Femur (tissue), 1 donor: ENCODE measurements around the gene DVL1.

Experiments
- DNase-seq: peaks from one replicate; pipeline ENCODE4 v3.0.0-alpha.2; 2017

Gene DVL1

DNA sequence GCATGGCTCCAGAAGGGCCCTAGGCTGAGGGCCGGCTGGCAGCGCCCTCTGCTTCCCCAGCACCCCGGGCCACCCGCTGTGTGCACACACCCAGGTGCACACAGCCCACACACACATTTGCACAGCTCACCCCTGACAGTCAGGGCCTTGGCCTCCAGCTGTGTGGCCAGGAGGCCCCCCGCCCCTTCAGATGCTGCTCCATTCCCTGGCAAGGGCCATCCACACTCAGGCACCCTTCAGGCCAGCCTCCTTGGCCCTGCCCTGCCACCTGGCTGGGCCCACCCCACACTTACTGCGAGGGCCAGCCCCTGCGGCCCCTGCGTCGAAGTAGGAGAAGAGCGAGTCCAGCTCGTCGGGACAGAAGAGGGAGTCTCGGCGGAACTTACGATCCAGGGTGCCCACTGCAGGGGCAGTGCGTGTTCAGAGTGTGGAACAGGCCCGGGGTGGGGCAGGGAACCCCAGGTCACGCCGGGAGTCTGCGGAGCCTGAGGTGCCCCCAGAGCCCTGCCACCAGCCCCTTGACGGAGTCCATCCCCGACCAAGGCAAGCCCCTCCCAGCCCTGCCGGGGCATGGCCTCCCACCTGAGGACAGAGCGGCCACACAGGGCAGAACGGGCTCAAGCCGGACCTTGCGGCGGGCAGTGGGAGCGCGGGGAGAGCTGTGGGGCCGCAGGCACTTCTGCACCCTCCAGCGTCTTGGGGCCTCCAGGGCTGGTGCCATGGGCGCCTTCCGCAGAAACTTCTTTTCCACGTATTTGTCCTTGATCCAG, 53.9 kb downstream of the DVL1 start:
- DNase-seq = no peak

DNA sequence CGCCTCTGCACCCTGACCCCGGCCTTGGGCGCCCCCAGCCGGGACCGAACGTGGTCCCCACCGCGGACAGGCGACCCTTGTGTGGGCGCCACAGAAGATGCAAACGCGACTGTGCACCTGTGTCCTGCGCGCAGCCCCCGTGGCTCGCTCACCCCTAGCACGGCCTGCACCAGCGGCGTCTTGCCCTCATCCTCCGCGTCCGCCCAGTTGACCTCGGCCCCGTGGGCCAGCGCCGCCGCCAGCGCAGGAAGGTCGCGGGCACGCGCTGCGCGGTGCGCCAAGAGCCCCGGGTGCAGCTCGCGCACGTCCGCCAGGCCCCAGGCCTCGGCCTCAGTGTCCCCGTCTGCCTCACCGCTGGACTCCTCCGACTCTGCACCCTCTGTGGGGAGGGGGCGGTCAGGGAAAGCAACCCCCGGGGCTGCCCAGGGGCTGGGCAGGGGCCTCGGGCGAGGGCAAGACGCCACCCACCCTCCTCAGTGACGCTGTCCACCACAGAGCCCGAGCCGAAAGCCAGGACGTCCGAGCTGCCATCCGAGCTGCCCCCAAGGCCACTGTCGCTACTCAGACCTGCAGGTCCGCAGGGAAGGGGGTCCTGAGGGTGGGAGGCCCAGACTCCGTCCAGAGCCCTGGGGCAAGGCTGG, 54.8 kb downstream of the DVL1 start:
- no peak for DNase-seq

DNA sequence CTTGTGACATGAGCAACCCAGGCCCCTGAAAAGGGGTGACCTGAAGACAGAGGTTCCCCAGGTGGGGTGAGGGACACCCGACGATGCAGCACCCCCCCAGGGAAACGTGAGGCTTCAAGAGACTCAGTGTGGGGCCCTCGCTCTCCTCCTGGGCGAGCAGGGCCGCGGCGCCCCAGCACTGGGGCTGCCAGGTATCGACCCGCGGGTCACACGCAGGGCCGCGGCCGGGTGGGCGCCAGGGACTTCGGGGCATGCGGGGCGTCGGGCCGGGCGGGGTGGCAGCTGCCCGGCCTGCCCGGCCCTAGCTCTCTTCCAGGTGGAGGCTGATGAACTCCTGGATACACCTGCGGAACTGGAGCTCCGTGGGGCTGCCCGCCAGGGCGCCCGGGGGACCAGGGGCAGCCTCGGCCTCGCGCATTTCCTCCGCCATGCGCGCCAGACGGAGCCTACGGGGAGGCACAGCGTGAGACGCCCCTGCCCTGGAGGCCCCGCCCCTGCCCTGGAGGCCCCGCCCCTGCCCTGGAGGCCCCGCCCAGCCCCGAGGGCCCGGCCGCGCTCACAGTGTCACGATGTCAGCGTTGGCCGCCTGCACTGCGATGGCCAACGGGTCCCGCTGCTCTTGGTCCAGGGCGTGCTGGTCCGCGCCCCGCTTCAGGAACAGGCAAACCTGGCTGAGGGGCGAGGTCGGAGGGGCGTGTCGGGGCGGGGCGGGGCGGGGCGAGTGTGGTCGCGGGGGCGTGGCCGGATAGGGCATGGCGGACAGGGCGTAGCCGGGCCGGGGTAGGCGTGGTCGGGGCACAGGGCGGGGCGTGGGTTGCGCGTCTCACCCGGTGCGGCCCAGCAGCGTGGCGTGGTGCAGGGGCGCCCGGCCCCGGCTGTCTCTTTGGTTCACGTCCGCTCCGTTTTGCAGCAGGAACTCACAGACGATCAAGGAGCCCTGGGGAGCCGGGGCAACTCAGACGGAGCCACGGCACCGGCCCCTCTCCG, 55.7 kb downstream of the DVL1 start:
- DNase-seq = peak; percentile 61

DNA sequence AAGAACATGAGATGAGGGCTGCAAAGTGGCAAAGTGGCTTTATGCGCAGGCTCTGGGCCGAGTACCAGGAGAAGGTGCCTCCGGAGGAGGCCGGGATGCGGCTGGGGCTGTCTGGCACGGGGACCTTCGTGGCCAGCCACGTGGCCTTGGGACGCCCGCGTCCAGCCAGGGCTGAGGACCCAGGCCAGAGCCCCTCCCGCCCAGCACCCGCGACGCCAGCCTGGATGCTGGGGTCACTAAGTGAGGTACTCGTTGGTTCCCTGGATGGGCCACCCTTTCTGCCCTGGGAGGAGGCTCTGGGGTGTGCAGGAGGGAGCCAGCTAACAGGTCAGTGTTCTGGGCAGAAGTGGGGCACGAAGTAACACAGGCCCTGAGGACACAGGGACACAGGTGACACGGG, 56.4 kb downstream of the DVL1 start:
- DNase-seq = peak; percentile 19

DNA sequence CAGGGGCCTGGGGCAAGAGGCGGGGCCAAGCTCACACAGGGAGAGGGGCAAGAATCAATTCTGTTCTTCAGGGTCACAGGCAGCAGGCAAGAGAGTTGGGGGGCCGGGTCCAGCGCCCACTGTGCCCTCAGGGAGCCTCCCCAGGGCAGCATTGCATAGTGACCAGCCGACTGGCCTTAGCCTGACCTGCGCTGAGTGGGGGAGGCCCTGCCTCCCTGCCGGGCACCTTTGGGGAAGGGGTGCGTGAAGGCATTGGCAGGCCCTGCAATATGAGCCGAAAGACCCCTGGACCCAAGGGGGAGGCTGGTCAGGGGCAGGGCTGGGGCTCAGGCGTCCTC, 56.8 kb downstream of the DVL1 start:
- peak; percentile 29 for DNase-seq

DNA sequence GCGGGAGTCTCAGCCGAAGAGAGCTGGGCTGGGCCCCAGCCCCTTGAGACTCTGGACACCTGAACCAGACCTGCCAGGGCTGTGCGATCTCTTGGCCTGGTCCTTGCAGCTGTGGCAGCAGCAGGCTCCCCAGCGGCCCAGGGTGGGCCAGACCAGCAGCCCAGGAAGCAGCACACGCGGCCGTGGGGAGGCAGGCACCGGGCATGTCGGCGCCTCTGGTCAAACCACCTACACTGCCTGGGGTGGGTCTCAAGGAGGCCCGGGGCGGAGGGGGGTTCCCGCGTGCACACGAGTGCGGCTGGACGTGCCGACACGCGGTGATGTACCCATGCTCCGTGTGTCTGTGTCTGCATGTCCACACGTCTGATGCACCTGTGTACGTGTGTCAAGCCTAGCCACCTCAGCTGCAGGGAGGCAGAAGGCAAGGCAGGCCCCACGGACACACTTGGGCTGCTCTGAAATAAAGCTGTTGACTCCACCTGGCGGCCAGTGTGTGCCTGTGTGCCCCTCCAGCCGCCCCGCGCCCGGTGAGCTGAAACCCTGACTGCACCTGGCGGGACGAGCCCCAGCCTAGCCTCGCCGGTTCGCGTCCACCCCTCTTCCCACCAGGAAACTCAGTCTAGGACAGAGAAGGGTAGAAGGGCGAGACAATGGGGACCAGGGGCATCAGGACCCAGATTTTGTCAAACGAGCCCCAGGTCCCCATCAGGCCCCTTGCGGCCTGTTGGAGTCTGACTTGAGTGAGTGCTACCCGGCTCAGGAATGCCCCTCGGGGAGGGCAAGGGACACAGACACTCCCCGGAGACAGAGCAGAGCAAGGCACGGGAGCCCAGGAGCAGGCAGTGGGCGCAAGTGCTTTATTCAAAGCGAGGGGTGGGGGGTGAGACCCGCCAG, 57.4 kb downstream of the DVL1 start:
- DNase-seq = peak; percentile 77

DNA sequence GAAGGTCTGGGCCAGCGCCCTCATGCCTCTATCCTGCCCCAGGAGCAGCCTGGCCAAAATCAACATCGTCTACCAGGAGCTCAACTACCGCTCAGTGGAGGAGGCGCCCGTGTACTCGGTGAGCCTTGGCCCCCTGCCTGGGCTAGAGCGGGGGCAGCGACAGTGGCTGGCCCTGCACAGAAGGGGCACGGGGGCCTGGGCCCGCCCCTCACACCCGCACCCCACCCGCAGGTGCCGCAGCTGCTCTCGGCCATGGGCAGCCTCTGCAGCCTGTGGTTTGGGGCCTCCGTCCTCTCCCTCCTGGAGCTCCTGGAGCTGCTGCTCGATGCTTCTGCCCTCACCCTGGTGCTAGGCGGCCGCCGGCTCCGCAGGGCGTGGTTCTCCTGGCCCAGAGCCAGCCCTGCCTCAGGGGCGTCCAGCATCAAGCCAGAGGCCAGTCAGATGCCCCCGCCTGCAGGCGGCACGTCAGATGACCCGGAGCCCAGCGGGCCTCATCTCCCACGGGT, 58.1 kb downstream of the DVL1 start:
- DNase-seq = peak; percentile 32

DNA sequence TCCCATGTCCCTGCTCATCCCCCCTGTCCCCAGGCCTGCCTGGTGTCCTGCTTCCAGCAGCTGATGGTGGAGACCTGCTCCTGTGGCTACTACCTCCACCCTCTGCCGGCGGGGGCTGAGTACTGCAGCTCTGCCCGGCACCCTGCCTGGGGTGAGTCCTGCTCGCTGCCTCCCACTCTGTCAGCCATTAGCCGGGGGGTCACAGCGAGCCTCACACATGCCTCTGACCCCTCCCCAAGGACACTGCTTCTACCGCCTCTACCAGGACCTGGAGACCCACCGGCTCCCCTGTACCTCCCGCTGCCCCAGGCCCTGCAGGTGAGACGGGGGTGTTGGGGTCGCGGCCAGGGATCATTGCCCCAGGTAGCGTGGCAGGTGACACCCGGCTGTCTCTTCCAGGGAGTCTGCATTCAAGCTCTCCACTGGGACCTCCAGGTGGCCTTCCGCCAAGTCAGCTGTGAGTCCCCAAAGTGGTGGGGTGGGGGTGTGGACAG, 58.9 kb downstream of the DVL1 start:
- DNase-seq = peak; percentile 63

DNA sequence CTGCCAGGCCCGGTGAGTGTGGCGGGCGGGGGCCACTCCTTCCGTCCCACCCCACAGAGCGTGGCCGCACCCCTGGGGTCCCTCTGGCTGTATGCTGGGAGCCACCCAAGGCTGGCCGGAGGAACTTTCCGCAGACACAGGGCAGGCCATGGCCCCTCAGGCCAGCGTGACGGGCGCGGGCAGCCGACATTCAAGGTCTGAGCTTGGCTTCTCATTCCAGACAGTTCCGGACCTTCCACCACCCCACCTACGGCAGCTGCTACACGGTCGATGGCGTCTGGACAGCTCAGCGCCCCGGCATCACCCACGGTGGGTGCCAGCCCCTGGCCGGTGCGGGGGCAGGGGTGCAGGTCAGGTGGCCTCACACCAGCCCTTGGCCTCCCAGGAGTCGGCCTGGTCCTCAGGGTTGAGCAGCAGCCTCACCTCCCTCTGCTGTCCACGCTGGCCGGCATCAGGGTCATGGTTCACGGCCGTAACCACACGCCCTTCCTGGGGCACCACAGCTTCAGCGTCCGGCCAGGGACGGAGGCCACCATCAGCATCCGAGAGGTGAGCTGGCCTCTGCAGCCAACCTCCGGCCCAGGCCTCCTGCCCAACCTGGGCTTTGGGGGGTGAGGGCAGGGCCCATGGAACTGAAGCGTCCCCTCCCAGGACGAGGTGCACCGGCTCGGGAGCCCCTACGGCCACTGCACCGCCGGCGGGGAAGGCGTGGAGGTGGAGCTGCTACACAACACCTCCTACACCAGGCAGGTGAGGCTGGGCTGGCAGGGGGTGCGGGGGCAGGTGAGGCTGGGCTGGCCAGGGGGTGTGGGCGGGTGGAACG, 61.7 kb downstream of the DVL1 start:
- no peak for DNase-seq

DNA sequence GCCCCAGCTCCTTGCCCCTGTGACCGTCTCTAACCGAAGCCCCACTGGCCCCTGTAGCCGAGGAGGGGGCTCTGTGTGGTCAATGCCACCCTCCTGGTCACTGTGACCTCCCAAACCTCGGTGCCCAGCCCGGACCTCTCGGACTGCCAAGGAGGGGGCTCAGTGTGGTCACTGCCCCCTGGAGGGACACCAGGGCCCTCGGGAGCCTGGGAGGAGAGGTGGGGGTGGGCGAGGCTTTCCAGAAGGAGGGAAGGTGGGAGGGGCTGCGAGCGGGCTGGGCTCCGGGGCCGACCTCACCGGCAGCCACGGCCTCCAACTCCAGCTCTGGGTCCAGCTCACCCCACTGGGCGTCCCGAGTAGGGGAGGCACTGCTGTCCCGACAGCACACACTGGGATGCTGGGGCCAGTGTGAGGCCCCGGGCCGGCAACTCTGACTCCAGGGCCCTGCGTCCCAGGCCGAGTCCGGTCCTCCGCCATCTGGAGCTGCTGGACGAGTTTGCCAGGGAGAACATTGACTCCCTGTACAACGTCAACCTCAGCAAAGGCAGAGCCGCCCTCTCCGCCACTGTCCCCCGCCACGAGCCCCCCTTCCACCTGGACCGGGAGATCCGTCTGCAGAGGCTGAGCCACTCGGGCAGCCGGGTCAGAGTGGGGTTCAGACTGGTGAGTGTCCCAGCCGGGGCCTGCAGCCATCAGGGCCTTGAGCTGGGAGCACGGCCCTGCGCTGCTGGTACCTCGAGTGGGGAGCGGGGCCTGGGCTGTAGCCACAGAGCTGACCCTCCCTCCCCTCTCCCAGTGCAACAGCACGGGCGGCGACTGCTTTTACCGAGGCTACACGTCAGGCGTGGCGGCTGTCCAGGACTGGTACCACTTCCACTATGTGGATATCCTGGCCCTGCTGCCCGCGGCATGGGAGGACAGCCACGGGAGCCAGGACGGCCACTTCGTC, 62.6 kb downstream of the DVL1 start:
- DNase-seq = peak; percentile 24

DNA sequence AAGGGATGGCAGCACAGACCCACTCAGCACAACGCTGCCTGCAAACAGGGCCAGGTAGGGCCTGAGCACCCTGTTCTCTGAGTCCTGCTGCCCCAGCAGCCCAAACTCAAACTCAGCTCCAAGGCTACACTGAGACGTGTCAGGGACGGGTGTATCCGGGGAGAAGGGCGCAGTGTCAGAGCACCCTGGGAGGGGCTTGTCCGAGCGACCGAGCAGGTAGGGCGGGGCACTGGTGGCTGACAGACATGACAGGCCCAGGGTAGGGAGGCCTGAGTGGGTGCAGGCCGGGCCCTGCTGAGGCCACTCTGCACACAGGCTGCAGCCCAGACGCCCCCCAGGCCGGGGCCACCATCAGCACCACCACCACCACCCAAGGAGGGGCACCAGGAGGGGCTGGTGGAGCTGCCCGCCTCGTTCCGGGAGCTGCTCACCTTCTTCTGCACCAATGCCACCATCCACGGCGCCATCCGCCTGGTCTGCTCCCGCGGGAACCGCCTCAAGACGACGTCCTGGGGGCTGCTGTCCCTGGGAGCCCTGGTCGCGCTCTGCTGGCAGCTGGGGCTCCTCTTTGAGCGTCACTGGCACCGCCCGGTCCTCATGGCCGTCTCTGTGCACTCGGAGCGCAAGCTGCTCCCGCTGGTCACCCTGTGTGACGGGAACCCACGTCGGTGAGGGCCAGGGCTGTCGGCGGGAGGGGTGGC, 63.5 kb downstream of the DVL1 start:
- DNase-seq = no peak
